H9 (cell line): Measurements from ENCODE around the gene BLTP3A. TPM values are rescaled to one million over a fixed set of nuclear protein-coding genes. Genes with fewer than 3 reads are reported as not detected.
"Not testable (repeated sequence)": the region's sequence is repeated elsewhere in the genome, so short reads cannot be mapped to it uniquely, and the experiment has no call there.

Experiments used
- DNase-seq: peaks from one replicate; pipeline ENCODE4 v3.0.0-alpha.2; 2017
- H2AFZ ChIP-seq: one replicate; pipeline ENCODE4 v1.6.1; 2013; ENCODE audit warnings: mild to moderate bottlenecking, low read length, control low read depth, moderate library complexity
- H2AK5ac ChIP-seq: 2 replicates; pipeline ENCODE4 v1.6.1; 2013; ENCODE audit warnings: low read length, control low read depth, mixed read lengths; ENCODE audit not compliant: insufficient read length
- H2BK120ac ChIP-seq: one replicate; pipeline ENCODE4 v1.6.1; 2013; ENCODE audit warnings: low read depth, mild to moderate bottlenecking, low read length, control low read depth, inconsistent platforms; ENCODE audit not compliant: poor library complexity, severe bottlenecking
- H2BK12ac ChIP-seq: 2 replicates; pipeline ENCODE4 v1.6.1; 2013; ENCODE audit warnings: low read length, control low read depth, mixed read lengths, low read depth; ENCODE audit not compliant: insufficient read length
- H2BK15ac ChIP-seq: 2 replicates; pipeline ENCODE4 v1.6.1; 2013; ENCODE audit warnings: low read depth, low read length, control low read depth
- H2BK20ac ChIP-seq: one replicate; pipeline ENCODE4 v1.6.1; 2013; ENCODE audit warnings: low read depth, mild to moderate bottlenecking, low read length, control low read depth, inconsistent platforms; ENCODE audit not compliant: poor library complexity, severe bottlenecking
- H2BK5ac ChIP-seq: 2 replicates; pipeline ENCODE4 v1.6.1; 2013; ENCODE audit warnings: low read length, control low read depth, mixed read lengths; ENCODE audit not compliant: insufficient read length
- H3K14ac ChIP-seq: 2 replicates; pipeline ENCODE4 v1.6.1; 2013; ENCODE audit warnings: low read length, control low read depth; ENCODE audit not compliant: insufficient read depth
- H3K18ac ChIP-seq: 2 replicates; pipeline ENCODE4 v1.6.1; 2013; ENCODE audit warnings: low read depth, mild to moderate bottlenecking, mixed read lengths, low read length, control low read depth; ENCODE audit not compliant: insufficient read length
- H3K23ac ChIP-seq: 2 replicates; pipeline ENCODE4 v1.6.1; 2013; ENCODE audit warnings: low read length, control low read depth, mixed read lengths, low read depth; ENCODE audit not compliant: insufficient read length
- H3K23me2 ChIP-seq: 2 replicates; pipeline ENCODE4 v1.6.1; 2013; ENCODE audit warnings: low read depth, mild to moderate bottlenecking, mixed read lengths, low read length, control low read depth; ENCODE audit not compliant: insufficient read length, poor library complexity, severe bottlenecking
- H3K27ac ChIP-seq: 2 replicates; pipeline ENCODE4 v1.5.1; 2013; ENCODE audit warnings: low read length, control low read depth, mixed read lengths, low read depth; ENCODE audit not compliant: insufficient read length
- H3K27me3 ChIP-seq: 2 replicates; pipeline ENCODE4 v1.6.1; 2013; ENCODE audit warnings: low read length, control low read depth, inconsistent platforms; ENCODE audit not compliant: insufficient read depth
- H3K4ac ChIP-seq: 2 replicates; pipeline ENCODE4 v1.6.1; 2013; ENCODE audit warnings: low read depth, mild to moderate bottlenecking, control low read depth, inconsistent platforms, low read length, moderate library complexity
- H3K4me1 ChIP-seq: 2 replicates; pipeline ENCODE4 v1.6.1; 2013; ENCODE audit warnings: low read length, control low read depth, inconsistent platforms; ENCODE audit not compliant: insufficient read depth
- H3K4me2 ChIP-seq: 2 replicates; pipeline ENCODE4 v1.6.1; 2013; ENCODE audit warnings: low read length, control low read depth, mixed read lengths; ENCODE audit not compliant: insufficient read length, insufficient read depth
- H3K56ac ChIP-seq: 2 replicates; pipeline ENCODE4 v1.6.1; 2013; ENCODE audit warnings: low read depth, mild to moderate bottlenecking, mixed read lengths, low read length, control low read depth; ENCODE audit not compliant: insufficient read length
- H3K79me1 ChIP-seq: 2 replicates; pipeline ENCODE4 v1.6.1; 2013; ENCODE audit warnings: low read depth, mild to moderate bottlenecking, moderate library complexity, low read length, control low read depth, inconsistent platforms; ENCODE audit not compliant: insufficient read depth, poor library complexity, severe bottlenecking
- H3K79me2 ChIP-seq: 2 replicates; pipeline ENCODE4 v1.6.1; 2013; ENCODE audit warnings: low read length, control low read depth, inconsistent platforms; ENCODE audit not compliant: insufficient read depth
- H3K9ac ChIP-seq: 2 replicates; pipeline ENCODE4 v1.6.1; 2013; ENCODE audit warnings: low read length, control low read depth, mixed read lengths; ENCODE audit not compliant: insufficient read length; ENCODE audit errors: extremely low read depth
- H3K9me3 ChIP-seq: one replicate; pipeline ENCODE4 v1.6.1; 2013; ENCODE audit warnings: low read depth, low read length, inconsistent platforms; ENCODE audit not compliant: control insufficient read depth
- H3T11ph ChIP-seq: one replicate; pipeline ENCODE4 v1.6.1; 2013; ENCODE audit warnings: mild to moderate bottlenecking, low read length, control low read depth, inconsistent platforms
- H4K20me1 ChIP-seq: one replicate; pipeline ENCODE4 v1.6.1; 2013; ENCODE audit not compliant: control insufficient read depth, insufficient read length, insufficient read depth
- H4K5ac ChIP-seq: 2 replicates; pipeline ENCODE4 v1.6.1; 2013; ENCODE audit warnings: low read depth, mild to moderate bottlenecking, mixed read lengths, low read length, control low read depth; ENCODE audit not compliant: insufficient read length
- H4K8ac ChIP-seq: replicated peaks from 2 replicates; pipeline ENCODE4 v1.6.1; 2013; ENCODE audit warnings: low read length, control low read depth, mixed read lengths, low read depth; ENCODE audit not compliant: insufficient read length
- H4K91ac ChIP-seq: 2 replicates; pipeline ENCODE4 v1.6.1; 2013; ENCODE audit warnings: low read depth, mild to moderate bottlenecking, moderate library complexity, mixed read lengths, low read length, control low read depth; ENCODE audit not compliant: insufficient read length
- H3K27ac Mint-ChIP-seq, 3 experiments: 2 replicates in 2 of 3; 3 replicates in 1 of 3; pipeline ENCODE4 v1.8.0; 2020 to 2021; ENCODE audit warnings: mixed read lengths in 3 of 3, mild to moderate bottlenecking in 1 of 3, moderate library complexity in 1 of 3
- H3K27me3 Mint-ChIP-seq: 2 replicates; pipeline ENCODE4 v1.8.0; 2021; ENCODE audit warnings: low read depth, mild to moderate bottlenecking, moderate library complexity, mixed read lengths
- H3K36me3 Mint-ChIP-seq, 3 experiments: 2 replicates in 2 of 3; 3 replicates in 1 of 3; pipeline ENCODE4 v1.8.0; 2020 to 2021; ENCODE audit warnings: low read depth in 3 of 3, mixed read lengths in 3 of 3; ENCODE audit not compliant: insufficient read depth in 1 of 3
- H3K4me1 Mint-ChIP-seq, 2 experiments: 2 replicates each; pipeline ENCODE4 v1.8.0; 2020; ENCODE audit warnings: mixed read lengths in 2 of 2
- H3K4me3 Mint-ChIP-seq, 2 experiments: 2 replicates in 1 of 2; 3 replicates in 1 of 2; pipeline ENCODE4 v1.8.0; 2020 to 2021; ENCODE audit warnings: mild to moderate bottlenecking in 2 of 2, mixed read lengths in 2 of 2, moderate library complexity in 1 of 2
- H3K9me3 Mint-ChIP-seq, 2 experiments: 2 replicates in 1 of 2; 3 replicates in 1 of 2; pipeline ENCODE4 v1.8.0; 2020; ENCODE audit warnings: mild to moderate bottlenecking in 2 of 2, mixed read lengths in 2 of 2, moderate library complexity in 1 of 2
- WGBS: extraction: QIAGEN DNeasy Blood & Tissue Kit; methylation state at CpG from one replicate; pipeline ENCODE4 v1.1.7; 2013; ENCODE audit warnings: missing lambda C conversion rate, low lambda C conversion rate, mixed read lengths; ENCODE audit not compliant: insufficient read length; ENCODE audit errors: extremely low coverage; 5-methylcytosine and 5-hydroxymethylcytosine counted together
- total RNA-seq: library from RNA; stranded (reverse); gene quantifications from 2 replicates; pipeline ENCODE4 v1.2.1, GENCODE V29; 2021
- TF ChIP-seq, protein P1 (sequence below): fragments of 200-600 bp; sonication (generic); conservative IDR thresholded peaks from 3 replicates; pipeline ENCODE4 v1.8.0; 2021; ENCODE audit warnings: antibody characterized with exemption, mild to moderate bottlenecking

BLTP3A gene
- total RNA-seq, 1 experiment from 2014 or later = 17.8 TPM

DNA sequence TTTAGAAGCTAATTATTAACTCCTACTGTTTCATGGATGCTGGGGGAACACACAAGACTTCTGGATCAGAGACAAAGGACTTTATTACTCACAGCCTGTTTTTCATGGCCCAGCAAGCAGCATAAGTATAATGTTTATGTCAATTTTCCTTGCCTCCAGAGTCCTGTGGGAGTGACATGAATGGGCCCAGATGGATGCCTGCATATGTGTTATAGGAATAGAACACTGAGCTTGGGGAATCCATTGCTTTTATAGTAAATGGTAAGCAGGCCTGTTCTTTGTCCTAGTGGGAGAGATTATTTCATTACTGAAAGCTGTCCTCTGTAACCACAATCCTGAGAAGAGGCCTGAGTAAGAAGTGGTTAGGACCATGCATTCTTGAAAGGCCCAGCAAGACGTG, 25.6 kb downstream of the BLTP3A start:
- H3T11ph ChIP-seq = no peak overlapping the region
- Mint-ChIP-seq H3K36me3 (peaks cover 0 to 11% (median 7%) of the 10 kb centered on the region in 3 experiments; a peak in 4 of 7 replicates), H3K4me1 (peaks cover 0 to 3% of the 10 kb centered on the region in 2 experiments; a peak in 1 of 4 replicates), H3K27ac (no peak overlapping the region), H3K27me3 (no peaks in the 10 kb centered on the region), H3K4me3 (no peak overlapping the region), H3K9me3 (no peaks in the 10 kb centered on the region)
- TF ChIP-seq, protein P1, sequence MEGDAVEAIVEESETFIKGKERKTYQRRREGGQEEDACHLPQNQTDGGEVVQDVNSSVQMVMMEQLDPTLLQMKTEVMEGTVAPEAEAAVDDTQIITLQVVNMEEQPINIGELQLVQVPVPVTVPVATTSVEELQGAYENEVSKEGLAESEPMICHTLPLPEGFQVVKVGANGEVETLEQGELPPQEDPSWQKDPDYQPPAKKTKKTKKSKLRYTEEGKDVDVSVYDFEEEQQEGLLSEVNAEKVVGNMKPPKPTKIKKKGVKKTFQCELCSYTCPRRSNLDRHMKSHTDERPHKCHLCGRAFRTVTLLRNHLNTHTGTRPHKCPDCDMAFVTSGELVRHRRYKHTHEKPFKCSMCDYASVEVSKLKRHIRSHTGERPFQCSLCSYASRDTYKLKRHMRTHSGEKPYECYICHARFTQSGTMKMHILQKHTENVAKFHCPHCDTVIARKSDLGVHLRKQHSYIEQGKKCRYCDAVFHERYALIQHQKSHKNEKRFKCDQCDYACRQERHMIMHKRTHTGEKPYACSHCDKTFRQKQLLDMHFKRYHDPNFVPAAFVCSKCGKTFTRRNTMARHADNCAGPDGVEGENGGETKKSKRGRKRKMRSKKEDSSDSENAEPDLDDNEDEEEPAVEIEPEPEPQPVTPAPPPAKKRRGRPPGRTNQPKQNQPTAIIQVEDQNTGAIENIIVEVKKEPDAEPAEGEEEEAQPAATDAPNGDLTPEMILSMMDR = no peak
- H3K18ac ChIP-seq = no peak overlapping the region
- H3K79me1 ChIP-seq = no peaks in the 10 kb centered on the region
- no peak overlapping the region for H4K91ac ChIP-seq
- no peak overlapping the region for H4K8ac ChIP-seq
- no peak overlapping the region for H3K23ac ChIP-seq
- no peak overlapping the region for H4K5ac ChIP-seq
- H2BK5ac ChIP-seq = no peak overlapping the region
- no peak overlapping the region for H3K4ac ChIP-seq
- H3K9ac ChIP-seq = no peak overlapping the region
- no peak overlapping the region for H2BK20ac ChIP-seq
- H3K27ac ChIP-seq = no peak overlapping the region
- H3K23me2 ChIP-seq = no peaks in the 10 kb centered on the region
- no CpG with 5 or more reads among the region's 1 CpG for WGBS
- no peak overlapping the region for H2AK5ac ChIP-seq
- no peak overlapping the region for H2BK15ac ChIP-seq
- no peak overlapping the region for H2AFZ ChIP-seq
- no peak overlapping the region for H2BK12ac ChIP-seq
- no peaks in the 10 kb centered on the region for H4K20me1 ChIP-seq
- no peak overlapping the region for H2BK120ac ChIP-seq
- no peak overlapping the region for H3K4me2 ChIP-seq
- H3K14ac ChIP-seq = no peak overlapping the region
- no peaks in the 10 kb centered on the region for H3K27me3 ChIP-seq
- no peak for DNase-seq
- H3K4me1 ChIP-seq = no peaks in the 10 kb centered on the region
- H3K9me3 ChIP-seq = no peaks in the 10 kb centered on the region
- H3K56ac ChIP-seq = no peak overlapping the region
- no peaks in the 10 kb centered on the region for H3K79me2 ChIP-seq

DNA sequence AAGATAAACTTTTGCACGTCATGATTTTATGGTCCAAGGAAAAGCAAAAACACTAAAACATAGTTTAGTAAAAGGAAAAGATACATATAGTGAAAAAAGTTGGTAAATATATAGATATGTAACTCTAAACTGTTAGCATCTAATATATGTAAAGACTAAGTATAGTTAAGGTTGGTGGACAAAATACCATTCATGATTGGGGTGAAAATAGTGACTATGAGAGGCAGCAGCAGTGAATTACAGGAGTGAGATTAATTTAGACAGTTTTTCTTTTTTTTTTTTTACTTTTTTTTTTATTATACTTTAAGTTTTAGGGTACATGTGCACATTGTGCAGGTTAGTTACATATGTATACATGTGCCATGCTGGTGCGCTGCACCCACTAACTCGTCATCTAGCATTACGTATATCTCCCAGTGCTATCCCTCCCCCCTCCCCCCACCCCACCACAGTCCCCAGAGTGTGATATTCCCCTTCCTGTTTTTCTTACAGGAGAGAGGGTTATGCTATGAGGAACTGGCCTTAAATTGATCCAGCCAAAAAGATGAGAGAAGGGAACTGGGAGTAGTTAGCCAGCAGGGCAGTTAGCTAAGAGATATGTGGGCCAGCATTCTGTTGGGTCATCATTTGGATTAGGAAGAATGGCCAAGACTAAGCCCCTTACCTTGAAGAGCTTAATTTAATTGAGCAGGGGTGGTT, 27.1 kb downstream of the BLTP3A start:
- not testable (repeated sequence) for H3K4me3 Mint-ChIP-seq, H2BK15ac ChIP-seq, H3K79me2 ChIP-seq, H3K23me2 ChIP-seq, H2BK12ac ChIP-seq, H3K23ac ChIP-seq, H3K79me1 ChIP-seq, H3K4me1 ChIP-seq, H2BK5ac ChIP-seq, H3K4me2 ChIP-seq, H3K9ac ChIP-seq, H4K8ac ChIP-seq, H3K27me3 Mint-ChIP-seq, H3K18ac ChIP-seq, H3K4ac ChIP-seq, H4K20me1 ChIP-seq, H3K27ac ChIP-seq, H4K5ac ChIP-seq, H3K9me3 ChIP-seq, DNase-seq, H3K9me3 Mint-ChIP-seq, H3K27me3 ChIP-seq, H3K56ac ChIP-seq, H3T11ph ChIP-seq, H3K14ac ChIP-seq, H2BK20ac ChIP-seq, H3K4me1 Mint-ChIP-seq, H2AFZ ChIP-seq, H2BK120ac ChIP-seq, H2AK5ac ChIP-seq, H4K91ac ChIP-seq
- no CpG with 5 or more reads among the region's 4 CpGs for WGBS
- peaks cover 6 to 26% (median 20%) of the 10 kb centered on the region in 3 experiments; a peak in 6 of 7 replicates for H3K36me3 Mint-ChIP-seq
- H3K27ac Mint-ChIP-seq = 0 out of 7 replicates have a peak overlapping the region, but pooled peaks of 1 of the 3 experiments have one; percentile 4
